Activated CD8-positive, alpha-beta memory T cell treated with anti-CD3 and anti-CD28 coated beads, Interleukin-2, amount 50 U/mL, for 1 hour (primary cell): ENCODE results near the gene IGF2BP2.

ENCODE experiments used
- DNase-seq: peaks from one replicate; pipeline ENCODE4 v3.0.0-alpha.2; 2020; ENCODE audit errors: extremely low read depth

IGF2BP2 gene

GRCh38 chr3:185837414-185837813 is 12.6 kb upstream of the IGF2BP2 start:
- DNase-seq: no peak

DNA sequence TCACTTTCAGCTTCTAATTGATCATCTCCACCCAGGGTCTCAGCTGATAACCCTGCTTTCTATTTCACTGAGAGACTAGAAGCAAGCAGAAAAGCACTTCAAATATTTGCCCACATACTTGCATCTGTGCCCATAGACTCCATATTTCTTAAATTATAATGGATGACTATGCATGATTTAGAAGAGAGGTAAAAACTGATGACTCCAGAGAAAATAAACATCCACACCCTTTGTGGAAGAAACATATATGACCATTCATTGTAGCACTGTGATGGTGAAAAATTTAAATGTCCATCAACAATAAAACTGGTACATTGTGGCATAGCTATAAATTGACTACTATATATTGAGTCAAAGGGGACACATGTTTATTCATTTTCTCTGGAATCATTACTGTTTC is 7.1 kb upstream of the IGF2BP2 start:
- no peak for DNase-seq

GRCh38 chr3:185831195-185831594 is 6.4 kb upstream of the IGF2BP2 start:
- no peak for DNase-seq

DNA sequence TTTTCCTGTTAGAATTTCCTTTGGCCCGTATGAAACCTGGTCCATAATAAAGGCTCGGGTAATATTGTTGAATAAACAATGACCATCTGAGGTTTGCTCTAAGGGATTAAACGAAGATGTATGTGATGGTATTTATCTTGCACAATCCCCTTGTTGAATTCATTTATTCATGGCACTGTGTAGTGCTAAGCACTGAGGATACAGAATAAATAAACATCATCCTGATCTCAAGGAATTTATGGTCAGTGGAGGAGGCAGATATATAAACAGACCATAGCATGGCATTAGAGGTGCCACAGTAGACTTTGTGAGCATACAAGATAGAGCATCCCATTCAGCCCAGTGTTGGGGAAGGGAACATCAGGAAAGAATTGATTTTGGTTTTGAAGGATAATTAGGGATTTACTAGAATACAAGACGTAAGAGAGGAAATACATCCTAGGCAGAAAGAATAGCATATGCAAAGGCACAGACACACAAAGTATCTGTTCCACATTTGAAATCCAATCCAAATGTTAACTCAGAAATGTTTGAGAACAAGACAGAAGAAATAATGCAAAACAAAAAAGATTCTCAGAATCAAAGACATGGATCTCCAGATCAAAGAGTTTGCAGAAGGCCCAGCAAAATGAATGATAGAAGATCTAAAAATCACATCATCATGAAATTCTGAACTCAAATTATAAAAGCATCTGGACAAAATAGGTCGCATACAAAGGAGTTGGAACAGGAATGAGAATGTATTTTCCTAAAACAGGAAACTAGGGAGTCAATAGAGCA is 5.4 kb upstream of the IGF2BP2 start:
- DNase-seq: no peak

- DNase-seq: no peak
These were observed 3.9 kb upstream of the IGF2BP2 start for GRCh38 chr3:185828755-185829154.

GRCh38 chr3:185827595-185828344 is 2.9 kb upstream of the IGF2BP2 start:
- DNase-seq: no peak

GRCh38 chr3:185825639-185826481 is 1.0 kb upstream of the IGF2BP2 start:
- DNase-seq: no peak

DNA sequence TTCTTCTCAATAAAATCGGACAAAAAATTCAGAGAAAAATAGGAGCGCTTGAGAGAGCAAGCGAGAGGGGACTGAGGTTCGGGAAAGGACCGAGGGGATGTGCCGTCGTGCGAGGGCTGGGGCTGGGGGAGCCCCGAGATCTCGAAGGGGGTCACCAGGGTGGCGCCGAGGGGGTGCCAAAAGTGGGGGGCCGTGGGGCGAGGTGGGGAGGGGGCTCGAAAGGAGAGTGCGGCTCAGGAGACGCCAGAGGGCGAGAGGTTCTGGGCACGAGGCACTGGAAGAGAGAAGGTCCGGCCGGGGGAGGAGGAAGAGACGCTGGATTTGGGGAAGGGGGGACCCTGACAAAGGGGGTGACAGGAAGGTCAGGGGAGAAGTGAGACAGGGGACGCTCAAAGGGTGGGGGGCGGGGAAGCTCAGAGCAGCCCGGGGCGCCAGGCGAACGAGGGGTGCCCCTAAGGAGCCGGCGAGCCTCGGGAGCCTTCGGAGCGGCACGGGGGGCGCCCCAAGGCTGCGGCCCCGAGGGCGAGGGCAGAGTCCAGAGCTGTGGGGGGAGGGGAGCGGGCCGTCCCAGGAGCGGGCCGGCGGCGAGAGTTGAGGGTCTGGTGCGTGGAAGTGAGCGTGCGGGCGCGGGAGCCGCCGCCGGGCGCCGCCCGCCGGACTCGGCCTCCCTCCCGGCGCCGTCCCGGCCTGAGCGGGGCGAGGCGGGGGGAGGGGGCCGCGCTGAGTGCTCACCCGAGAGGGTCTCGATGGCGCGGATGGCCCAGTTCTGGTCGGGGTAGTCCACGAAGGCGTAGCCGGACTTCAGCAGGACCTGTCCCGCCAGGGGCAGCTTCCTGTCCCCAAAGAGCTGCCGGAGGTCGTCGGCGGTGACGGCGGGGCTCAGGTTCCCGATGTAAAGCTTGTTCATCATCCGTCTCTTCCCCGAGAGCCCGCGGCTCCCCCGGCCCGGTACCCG is 514 bp downstream of the IGF2BP2 start:
- no peak for DNase-seq

- no peak for DNase-seq
These were observed 1.5 kb downstream of the IGF2BP2 start for GRCh38 chr3:185823078-185824044.

DNA sequence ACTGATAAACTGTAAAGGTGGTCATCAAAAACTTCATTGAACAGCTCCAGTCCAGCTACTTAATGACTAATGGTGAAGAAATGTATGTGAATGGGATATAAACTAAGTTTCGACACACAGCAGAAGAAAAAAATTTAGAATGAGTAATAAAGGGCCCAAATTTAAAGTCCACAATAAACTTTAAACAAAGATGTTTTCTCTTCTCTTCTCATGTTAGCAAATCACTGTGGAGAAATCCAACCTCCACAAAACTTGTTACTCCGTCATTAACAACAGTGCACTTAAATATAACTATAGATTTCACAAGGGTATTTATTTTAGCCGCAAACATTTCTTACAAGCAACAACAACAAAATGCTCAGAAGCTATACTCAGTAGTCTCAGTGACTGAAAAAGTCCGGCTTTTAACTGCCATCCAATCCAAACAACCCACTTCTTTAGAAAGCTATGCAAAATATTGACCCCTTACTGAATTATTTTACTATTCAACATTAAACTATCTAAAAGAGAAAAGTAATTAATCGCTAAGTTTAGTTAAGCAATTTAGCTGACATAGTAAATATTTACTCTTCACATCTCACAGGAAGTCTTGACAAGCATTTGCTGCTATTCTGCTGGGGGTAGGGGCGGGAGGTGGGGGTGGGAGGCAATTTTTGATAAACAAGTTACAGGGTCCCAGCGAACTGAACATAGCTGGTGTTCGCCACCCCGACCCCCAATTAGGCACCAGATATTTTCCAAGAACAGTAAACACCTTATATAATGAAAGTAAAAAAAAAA is 2.4 kb downstream of the IGF2BP2 start:
- DNase-seq: no peak

GRCh38 chr3:185820973-185821758 is 3.7 kb downstream of the IGF2BP2 start:
- no peak for DNase-seq

- DNase-seq: no peak
These were observed 6.5 kb downstream of the IGF2BP2 start for GRCh38 chr3:185818267-185818875.

- DNase-seq: no peak
These were observed 9.2 kb downstream of the IGF2BP2 start for GRCh38 chr3:185815391-185816282.

DNA sequence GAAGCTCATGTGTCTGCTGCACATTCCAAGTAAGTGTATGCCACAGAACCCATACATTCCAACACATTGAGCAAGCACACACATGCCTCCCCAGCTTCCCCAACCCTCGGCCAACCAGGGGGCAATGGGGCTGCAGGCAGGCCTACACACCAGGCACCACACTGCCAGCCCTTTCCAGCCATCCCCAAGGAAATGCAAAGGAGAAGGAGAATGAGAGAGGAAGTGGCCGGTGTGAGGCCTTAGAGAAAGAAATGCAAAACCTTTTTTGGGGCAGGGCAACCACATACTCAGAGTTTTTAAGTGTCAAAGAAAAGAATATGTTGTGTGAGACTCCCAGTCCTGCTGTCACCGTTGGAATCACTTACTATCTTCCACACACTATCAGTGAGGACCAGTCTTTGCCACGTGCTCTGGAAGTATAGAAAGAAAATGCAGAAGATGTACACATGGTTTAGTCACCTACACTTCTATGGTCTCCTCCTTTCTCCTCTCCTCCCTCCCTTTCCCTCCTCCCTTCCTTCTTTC is 11.1 kb downstream of the IGF2BP2 start:
- DNase-seq: no peak

GRCh38 chr3:185813205-185813604 is 11.6 kb downstream of the IGF2BP2 start:
- DNase-seq: no peak

DNA sequence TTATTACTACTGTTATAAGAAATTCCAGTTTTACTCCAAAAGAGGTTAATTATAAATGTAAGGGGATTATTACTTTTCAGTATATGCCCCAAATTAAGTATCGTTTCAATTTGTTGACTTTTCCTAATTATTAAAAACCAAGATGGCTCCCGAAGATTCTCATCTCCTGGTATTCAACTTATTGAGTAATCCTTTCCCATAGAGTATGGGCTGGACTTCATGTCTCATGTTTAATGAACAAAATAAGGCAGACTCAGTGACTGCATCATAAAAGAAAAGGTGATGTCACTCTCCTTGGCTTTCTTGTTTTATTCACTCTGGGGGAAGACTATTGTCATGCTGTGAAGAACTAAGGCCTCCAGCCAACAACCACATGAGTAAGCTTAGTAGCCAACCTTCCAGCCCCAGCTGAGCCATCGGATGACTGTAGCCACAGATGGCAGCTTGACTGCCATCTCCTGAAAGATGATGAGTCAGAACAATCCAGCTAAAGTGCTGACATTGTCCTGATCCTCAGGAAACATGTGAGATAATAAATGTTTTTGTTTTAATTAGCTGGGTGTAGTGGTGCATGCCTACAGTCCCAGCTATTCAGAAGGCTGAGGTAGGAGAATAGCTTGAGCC is 17.3 kb downstream of the IGF2BP2 start:
- DNase-seq: no peak
